MCF 10A (cell line): ENCODE results near the gene ATG7. TPM values are rescaled to one million over a fixed set of nuclear protein-coding genes. Genes with fewer than 3 reads are reported as not detected.
A peak's percentile ranks its signal among the peaks of the same experiment; 100 is the strongest.

ENCODE experiments used
- BruUV-seq: library from RNA; stranded (reverse); fragments of 400-500 nt; replicated peaks from 2 replicates; lab custom pipeline; 2021; lab: Mats Ljungman, UMichigan
- CTCF ChIA-PET: fragments of 300-600 bp; sonication (Branson Sonifier 250); formaldehyde crosslinking; extraction: SDS; loops from one replicate; lab custom pipeline; 2021; ENCODE audit warnings: antibody characterized with exemption, inconsistent platforms; lab: Yijun Ruan, JAX
- POLR2A ChIA-PET: fragments of 300-600, 350-650 bp; sonication (Branson Sonifier 250); formaldehyde crosslinking; extraction: SDS; loops from one replicate; lab custom pipeline; 2020; ENCODE audit warnings: antibody characterized with exemption, inconsistent platforms; lab: Yijun Ruan, JAX
- DNase-seq: peaks from one replicate; pipeline ENCODE4 v3.0.0-alpha.2; 2018; ENCODE audit not compliant: unreplicated experiment
- H3K27ac Mint-ChIP-seq: one replicate; pipeline ENCODE4 v1.8.0; 2022; ENCODE audit warnings: mild to moderate bottlenecking, low read depth, mixed read lengths; ENCODE audit not compliant: unreplicated experiment
- H3K27me3 Mint-ChIP-seq: one replicate; pipeline ENCODE4 v1.8.0; 2022; ENCODE audit warnings: mixed read lengths; ENCODE audit not compliant: insufficient read depth, unreplicated experiment
- H3K36me3 Mint-ChIP-seq: one replicate; pipeline ENCODE4 v1.8.0; 2022; ENCODE audit warnings: mild to moderate bottlenecking, moderate library complexity, mixed read lengths; ENCODE audit not compliant: insufficient read depth, unreplicated experiment
- H3K4me1 Mint-ChIP-seq: one replicate; pipeline ENCODE4 v1.8.0; 2022; ENCODE audit warnings: mixed read lengths; ENCODE audit not compliant: insufficient read depth, unreplicated experiment
- H3K4me3 Mint-ChIP-seq: one replicate; pipeline ENCODE4 v1.8.0; 2022; ENCODE audit warnings: mild to moderate bottlenecking, moderate library complexity, mixed read lengths; ENCODE audit not compliant: unreplicated experiment
- H3K9me3 Mint-ChIP-seq: one replicate; pipeline ENCODE4 v1.8.0; 2022; ENCODE audit warnings: mixed read lengths; ENCODE audit not compliant: unreplicated experiment
- intact Hi-C: fragments of 100-400 bp; cut with micrococcal nuclease; formaldehyde crosslinking; loops from 2 replicates; pipeline ENCODE4 v1.14.1; 2022
- total RNA-seq: library from RNA; stranded (reverse); gene quantifications from 2 replicates; pipeline ENCODE4 v1.2.3, GENCODE V29; 2022
- TF ChIP-seq, protein P1 (sequence below): fragments of 200-600 bp; IDR thresholded peaks from one replicate; pipeline ENCODE4 v1.8.0; 2022; ENCODE audit warnings: antibody characterized with exemption, mild to moderate bottlenecking; ENCODE audit not compliant: unreplicated experiment

The ATG7 gene
- total RNA-seq, 1 experiment from 2014 or later = 54.0 TPM

DNA sequence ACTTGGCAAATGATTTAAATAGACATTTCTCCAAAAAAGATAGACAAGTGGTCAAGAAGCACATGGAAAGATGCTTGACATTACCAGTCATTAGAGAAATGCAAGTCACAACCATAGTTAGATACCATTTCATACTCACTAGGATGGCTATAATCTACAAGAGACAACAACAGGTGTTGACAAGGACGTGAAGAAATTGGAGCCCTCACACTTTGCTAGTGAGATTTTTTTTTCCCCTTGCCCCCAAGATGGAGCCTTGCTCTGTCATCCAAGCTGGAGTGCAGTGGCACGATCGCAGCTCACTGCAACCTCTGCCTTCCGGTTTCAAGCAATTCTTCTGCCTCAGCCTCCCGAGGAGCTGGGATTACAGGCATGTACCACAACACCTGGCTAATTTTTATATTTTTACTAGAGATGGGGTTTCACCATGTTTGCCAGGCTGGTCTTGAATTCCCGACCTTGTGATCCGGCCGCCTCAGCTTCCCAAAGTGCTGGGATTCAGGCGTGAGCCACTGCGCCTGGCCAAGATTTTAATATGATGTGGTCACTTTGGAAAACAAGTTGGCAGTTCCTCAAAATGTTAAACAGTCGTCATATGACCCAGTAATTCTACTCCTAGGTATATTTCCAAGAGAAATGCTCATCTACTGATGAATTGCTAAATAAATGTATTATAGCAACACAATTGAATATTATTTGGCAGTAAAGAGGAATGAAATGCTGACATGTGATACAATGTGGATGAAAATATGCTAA lies 103.3 kb downstream of the ATG7 start:
- no TSS peak for BruUV-seq
- H3K9me3 Mint-ChIP-seq = no peaks in the 10 kb centered on the region
- TF ChIP-seq, protein P1, sequence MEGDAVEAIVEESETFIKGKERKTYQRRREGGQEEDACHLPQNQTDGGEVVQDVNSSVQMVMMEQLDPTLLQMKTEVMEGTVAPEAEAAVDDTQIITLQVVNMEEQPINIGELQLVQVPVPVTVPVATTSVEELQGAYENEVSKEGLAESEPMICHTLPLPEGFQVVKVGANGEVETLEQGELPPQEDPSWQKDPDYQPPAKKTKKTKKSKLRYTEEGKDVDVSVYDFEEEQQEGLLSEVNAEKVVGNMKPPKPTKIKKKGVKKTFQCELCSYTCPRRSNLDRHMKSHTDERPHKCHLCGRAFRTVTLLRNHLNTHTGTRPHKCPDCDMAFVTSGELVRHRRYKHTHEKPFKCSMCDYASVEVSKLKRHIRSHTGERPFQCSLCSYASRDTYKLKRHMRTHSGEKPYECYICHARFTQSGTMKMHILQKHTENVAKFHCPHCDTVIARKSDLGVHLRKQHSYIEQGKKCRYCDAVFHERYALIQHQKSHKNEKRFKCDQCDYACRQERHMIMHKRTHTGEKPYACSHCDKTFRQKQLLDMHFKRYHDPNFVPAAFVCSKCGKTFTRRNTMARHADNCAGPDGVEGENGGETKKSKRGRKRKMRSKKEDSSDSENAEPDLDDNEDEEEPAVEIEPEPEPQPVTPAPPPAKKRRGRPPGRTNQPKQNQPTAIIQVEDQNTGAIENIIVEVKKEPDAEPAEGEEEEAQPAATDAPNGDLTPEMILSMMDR = no peak
- peak overlapping the region; percentile 8 for H3K27ac Mint-ChIP-seq
- DNase-seq = no peak
- POLR2A ChIA-PET = interaction anchor here (1.5 kb wide), 1 partner anchor 9 kb away, joined by 3 read pairs; no protein-coding TSS in a partner anchor
- H3K27me3 Mint-ChIP-seq = no peaks in the 10 kb centered on the region
- peaks cover 17% of the 10 kb centered on the region for H3K4me1 Mint-ChIP-seq
- no peak overlapping the region for H3K4me3 Mint-ChIP-seq
- H3K36me3 Mint-ChIP-seq = peaks cover 22% of the 10 kb centered on the region
- CTCF ChIA-PET = interaction anchor here (0.7 to 5.4 kb wide), 3 partner anchors 31 to 429 kb away, joined by 3 to 39 read pairs (median 3); no protein-coding TSS in a partner anchor
- intact Hi-C loops = no loop called here

DNA sequence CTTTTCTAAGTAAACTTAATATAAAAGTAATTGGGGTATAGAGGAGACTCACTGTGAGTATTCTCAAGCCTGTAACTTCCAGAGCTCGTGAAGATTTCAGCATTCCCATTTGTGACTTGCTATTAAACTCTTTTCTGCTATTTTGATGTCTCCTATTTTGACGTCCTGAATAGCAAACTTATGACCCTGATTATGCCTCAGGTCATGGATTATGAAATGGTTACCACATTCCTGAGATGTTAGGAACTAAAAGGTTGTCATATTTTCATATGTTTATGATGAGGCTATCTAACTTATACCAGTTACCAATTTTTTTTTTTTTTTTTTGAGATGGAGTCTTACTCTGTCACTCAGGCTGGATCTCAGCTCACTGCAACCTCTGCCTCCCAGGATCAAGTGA lies 105.5 kb downstream of the ATG7 start:
- CTCF ChIA-PET = interaction anchor here (0.6 to 5.4 kb wide), 5 partner anchors 23 to 460 kb away, joined by 5 to 39 read pairs (median 6); no protein-coding TSS in a partner anchor
- H3K4me1 Mint-ChIP-seq = peaks cover 17% of the 10 kb centered on the region
- POLR2A ChIA-PET = interaction anchor here (0.6 kb wide), 1 partner anchor 173 kb away, joined by 3 read pairs; no protein-coding TSS in a partner anchor
- peaks cover 16% of the 10 kb centered on the region for H3K36me3 Mint-ChIP-seq
- H3K4me3 Mint-ChIP-seq = no peak overlapping the region
- peak; percentile 52 for DNase-seq
- H3K9me3 Mint-ChIP-seq = no peaks in the 10 kb centered on the region
- intact Hi-C loops = loop anchor here (2.0 kb wide), 2 partner anchors 153 to 265 kb away; partner anchors contain the start of gene VGLL4
- TF ChIP-seq, protein P1 = no peak
- no TSS peak for BruUV-seq
- no peaks in the 10 kb centered on the region for H3K27me3 Mint-ChIP-seq
- H3K27ac Mint-ChIP-seq = no peak overlapping the region

DNA sequence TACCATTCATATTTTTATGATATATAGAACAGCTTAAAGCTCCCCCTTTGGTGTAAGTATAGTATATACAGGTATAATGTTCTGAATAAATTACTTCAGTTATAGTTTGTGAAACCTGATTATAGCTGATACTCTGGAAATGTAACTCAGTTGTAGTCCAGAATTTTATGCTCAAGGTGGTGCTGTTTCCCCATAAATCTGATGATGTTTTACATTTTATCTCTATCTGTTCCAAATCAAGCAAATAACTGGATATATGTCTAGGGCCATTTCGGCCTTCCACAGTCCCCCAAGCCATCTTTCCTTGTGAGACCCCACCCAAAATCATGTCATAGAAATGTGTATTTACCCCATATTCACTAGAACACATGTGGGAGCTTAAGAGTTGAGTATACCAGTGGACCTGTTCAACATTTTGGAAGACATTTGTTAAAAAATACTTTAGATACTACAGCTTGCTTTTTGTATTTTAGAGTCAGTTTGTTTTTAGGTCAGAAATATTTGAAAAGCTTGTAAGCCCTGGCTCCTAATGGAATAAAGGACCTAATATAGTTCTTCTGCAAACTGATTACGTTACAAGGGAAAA lies 107.1 kb downstream of the ATG7 start:
- ChIA-PET CTCF (interaction anchor here (0.5 to 5.4 kb wide), 56 partner anchors 9 to 1193 kb away, joined by 3 to 39 read pairs (median 4); partner anchors contain the start of genes TAMM41 and VGLL4), POLR2A (interaction anchor here (0.7 to 1.7 kb wide), 7 partner anchors 99 to 426 kb away, joined by 3 to 5 read pairs (median 3); partner anchors contain the start of gene VGLL4)
- Mint-ChIP-seq H3K27me3 (no peaks in the 10 kb centered on the region), H3K27ac (peak overlapping the region; percentile 79), H3K9me3 (no peaks in the 10 kb centered on the region), H3K4me3 (no peak overlapping the region), H3K36me3 (peaks cover 25% of the 10 kb centered on the region), H3K4me1 (peaks cover 17% of the 10 kb centered on the region)
- DNase-seq = peak; percentile 59
- no TSS peak for BruUV-seq
- TF ChIP-seq, protein P1 = peak; percentile 72
- intact Hi-C loops = loop anchor here (1.0 to 2.0 kb wide), 4 partner anchors 151 to 425 kb away; partner anchors contain the start of gene VGLL4
